EL (cell line): Measurements from ENCODE around the gene LKAAEAR1.
A peak's percentile ranks its signal among the peaks of the same experiment; 100 is the strongest.
"Not testable (repeated sequence)": the region's sequence is repeated elsewhere in the genome, so short reads cannot be mapped to it uniquely, and the experiment has no call there.

Experiments
- DNase-seq: peaks from one replicate; pipeline ENCODE4 v3.0.0-alpha.2; 2016

The LKAAEAR1 gene

GRCh38 chr20:64096535-64096934, 12.3 kb upstream of the LKAAEAR1 start:
- DNase-seq = no peak

- DNase-seq = no peak
Observed at GRCh38 chr20:64095927-64096326, 11.7 kb upstream of the LKAAEAR1 start.

GRCh38 chr20:64095455-64095854, 11.3 kb upstream of the LKAAEAR1 start:
- DNase-seq = no peak

GRCh38 chr20:64093013-64093503, 8.9 kb upstream of the LKAAEAR1 start:
- DNase-seq = no peak

- DNase-seq = no peak
Observed at GRCh38 chr20:64092258-64093012, 8.2 kb upstream of the LKAAEAR1 start.

- DNase-seq = no peak
Observed at GRCh38 chr20:64091770-64092169, 7.6 kb upstream of the LKAAEAR1 start.

GRCh38 chr20:64091340-64091739, 7.1 kb upstream of the LKAAEAR1 start:
- no peak for DNase-seq

GRCh38 chr20:64090165-64090564, 6.0 kb upstream of the LKAAEAR1 start:
- DNase-seq = no peak

- DNase-seq = not testable (repeated sequence)
Observed at GRCh38 chr20:64088586-64088985, 4.4 kb upstream of the LKAAEAR1 start.

GRCh38 chr20:64087226-64087825, 3.1 kb upstream of the LKAAEAR1 start:
- not testable (repeated sequence) for DNase-seq

- DNase-seq = no peak
Observed at GRCh38 chr20:64086801-64087200, 2.6 kb upstream of the LKAAEAR1 start.

GRCh38 chr20:64084685-64085152, 521 bp upstream of the LKAAEAR1 start:
- DNase-seq = no peak

- peak; percentile 77 for DNase-seq
Observed at GRCh38 chr20:64083378-64083803, 807 bp downstream of the LKAAEAR1 start.

- peak; percentile 36 for DNase-seq
Observed at GRCh38 chr20:64082820-64083377, 1.3 kb downstream of the LKAAEAR1 start.

- no peak for DNase-seq
Observed at GRCh38 chr20:64082126-64082731, 2.0 kb downstream of the LKAAEAR1 start.

GRCh38 chr20:64081624-64081964, 2.6 kb downstream of the LKAAEAR1 start:
- no peak for DNase-seq

GRCh38 chr20:64080813-64081623, 3.2 kb downstream of the LKAAEAR1 start:
- no peak for DNase-seq

GRCh38 chr20:64080013-64080812, 4.0 kb downstream of the LKAAEAR1 start, which contains the start of gene OPRL1:
Gene OPRL1 (plus strand): TSS chr20:64080082. CDS start chr20:64092721, 12,639 bp downstream.
- DNase-seq = no peak

GRCh38 chr20:64079273-64080012, 4.8 kb downstream of the LKAAEAR1 start, which contains the start of gene RGS19:
Gene RGS19 (minus strand): TSS chr20:64079518. CDS start chr20:64076886, 2,632 bp downstream.
- DNase-seq = peak; percentile 73

- no peak for DNase-seq
Observed at GRCh38 chr20:64078934-64079272, 5.3 kb downstream of the LKAAEAR1 start.
